Adipocyte (in vitro differentiated cells): ENCODE measurements around the gene BRF1.
"Not testable (repeated sequence)": the region's sequence is repeated elsewhere in the genome, so short reads cannot be mapped to it uniquely, and the experiment has no call there.

Source experiments
- DNase-seq: peaks from one replicate; pipeline ENCODE4 v3.0.0-alpha.2; 2015; ENCODE audit warnings: low read depth
- H3K27me3 ChIP-seq: replicated peaks from 2 replicates; pipeline ENCODE4 v1.7.0; 2013; ENCODE audit warnings: mild to moderate bottlenecking, low read length, moderate library complexity; ENCODE audit not compliant: control insufficient read depth, insufficient read depth
- H3K36me3 ChIP-seq: 2 replicates; pipeline ENCODE4 v1.7.0; 2013; ENCODE audit warnings: low read length, mild to moderate bottlenecking, moderate library complexity; ENCODE audit not compliant: control insufficient read depth, insufficient read depth, severe bottlenecking
- H3K4me1 ChIP-seq: 2 replicates; pipeline ENCODE4 v1.7.0; 2013; ENCODE audit warnings: mild to moderate bottlenecking, low read length, moderate library complexity; ENCODE audit not compliant: control insufficient read depth, insufficient read depth
- H3K4me3 ChIP-seq: 2 replicates; pipeline ENCODE4 v1.7.0; 2013; ENCODE audit warnings: mild to moderate bottlenecking, low read length, moderate library complexity
- H3K9ac ChIP-seq: 2 replicates; pipeline ENCODE4 v1.7.0; 2013; ENCODE audit warnings: mild to moderate bottlenecking, low read length, moderate library complexity
- H3K9me3 ChIP-seq: 2 replicates; pipeline ENCODE4 v1.7.0; 2013; ENCODE audit warnings: mild to moderate bottlenecking, low read length, moderate library complexity; ENCODE audit not compliant: control insufficient read depth

The BRF1 gene

GRCh38 chr14:105329411-105330150, 28.8 kb upstream of the BRF1 start:
- Histone ChIP-seq H3K9me3 (no peaks in the 10 kb centered on the region), H3K36me3 (no peaks in the 10 kb centered on the region), H3K9ac (no peak overlapping the region), H3K4me3 (no peak overlapping the region), H3K27me3 (no peaks in the 10 kb centered on the region), H3K4me1 (peaks cover 4% of the 10 kb centered on the region)
- no peak for DNase-seq

- Histone ChIP-seq H3K9ac (no peak overlapping the region), H3K36me3 (no peaks in the 10 kb centered on the region), H3K4me1 (peaks cover 4% of the 10 kb centered on the region), H3K9me3 (no peaks in the 10 kb centered on the region), H3K4me3 (no peak overlapping the region), H3K27me3 (no peaks in the 10 kb centered on the region)
- no peak for DNase-seq
Observed at GRCh38 chr14:105328678-105329390, 28.0 kb upstream of the BRF1 start.

DNA sequence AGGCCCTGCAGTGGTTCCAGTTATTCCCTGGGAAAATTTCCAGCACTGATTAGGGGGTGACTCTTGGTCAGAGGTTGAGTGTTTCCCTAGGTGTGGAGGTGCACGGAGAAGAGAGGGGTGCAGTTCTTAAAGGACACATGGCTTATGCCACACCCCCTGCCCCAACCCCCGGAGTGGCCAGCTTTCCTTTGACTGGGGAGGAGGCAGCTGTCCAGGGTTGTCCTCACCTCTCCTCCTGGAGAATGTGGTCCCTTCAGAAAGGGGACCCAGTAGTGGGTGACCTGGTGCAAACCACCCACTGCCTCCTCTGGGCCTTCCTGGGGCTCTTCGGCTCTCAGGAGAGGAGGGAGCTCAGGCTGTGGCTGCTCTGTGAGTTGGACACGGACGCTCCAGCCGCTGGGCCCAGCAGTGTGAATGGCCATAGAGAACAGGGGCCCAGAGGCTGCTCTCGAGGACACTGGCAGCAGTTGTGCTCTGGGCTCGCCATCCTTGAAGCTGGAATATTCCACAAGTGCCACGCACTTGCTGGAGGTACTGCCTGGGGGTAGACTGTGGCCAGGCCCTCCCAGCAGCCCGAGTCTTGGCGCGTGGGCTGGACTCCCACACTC, 27.4 kb upstream of the BRF1 start:
- Histone ChIP-seq H3K4me3 (no peak overlapping the region), H3K36me3 (no peaks in the 10 kb centered on the region), H3K27me3 (no peaks in the 10 kb centered on the region), H3K9me3 (no peaks in the 10 kb centered on the region), H3K9ac (no peak overlapping the region), H3K4me1 (peaks cover 4% of the 10 kb centered on the region)
- no peak for DNase-seq

DNA sequence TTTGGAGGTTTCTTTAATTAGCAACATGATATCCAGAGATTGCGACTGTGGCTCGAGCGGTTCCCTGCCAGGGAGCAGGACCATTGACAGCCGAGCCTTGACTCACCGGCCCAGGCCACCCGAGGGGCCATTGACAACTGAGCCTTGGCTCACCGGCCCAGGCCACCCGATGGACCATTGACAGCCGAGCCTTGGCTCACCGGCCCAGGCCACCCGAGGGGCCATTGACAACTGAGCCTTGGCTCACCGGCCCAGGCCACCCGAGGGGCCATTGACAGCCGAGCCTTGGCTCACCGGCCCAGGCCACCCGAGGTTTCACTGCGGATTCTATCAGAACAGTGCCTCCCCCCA, 26.9 kb upstream of the BRF1 start:
- H3K4me3 ChIP-seq, H3K4me1 ChIP-seq, H3K36me3 ChIP-seq, H3K9ac ChIP-seq, H3K27me3 ChIP-seq, DNase-seq, H3K9me3 ChIP-seq: not testable (repeated sequence)

DNA sequence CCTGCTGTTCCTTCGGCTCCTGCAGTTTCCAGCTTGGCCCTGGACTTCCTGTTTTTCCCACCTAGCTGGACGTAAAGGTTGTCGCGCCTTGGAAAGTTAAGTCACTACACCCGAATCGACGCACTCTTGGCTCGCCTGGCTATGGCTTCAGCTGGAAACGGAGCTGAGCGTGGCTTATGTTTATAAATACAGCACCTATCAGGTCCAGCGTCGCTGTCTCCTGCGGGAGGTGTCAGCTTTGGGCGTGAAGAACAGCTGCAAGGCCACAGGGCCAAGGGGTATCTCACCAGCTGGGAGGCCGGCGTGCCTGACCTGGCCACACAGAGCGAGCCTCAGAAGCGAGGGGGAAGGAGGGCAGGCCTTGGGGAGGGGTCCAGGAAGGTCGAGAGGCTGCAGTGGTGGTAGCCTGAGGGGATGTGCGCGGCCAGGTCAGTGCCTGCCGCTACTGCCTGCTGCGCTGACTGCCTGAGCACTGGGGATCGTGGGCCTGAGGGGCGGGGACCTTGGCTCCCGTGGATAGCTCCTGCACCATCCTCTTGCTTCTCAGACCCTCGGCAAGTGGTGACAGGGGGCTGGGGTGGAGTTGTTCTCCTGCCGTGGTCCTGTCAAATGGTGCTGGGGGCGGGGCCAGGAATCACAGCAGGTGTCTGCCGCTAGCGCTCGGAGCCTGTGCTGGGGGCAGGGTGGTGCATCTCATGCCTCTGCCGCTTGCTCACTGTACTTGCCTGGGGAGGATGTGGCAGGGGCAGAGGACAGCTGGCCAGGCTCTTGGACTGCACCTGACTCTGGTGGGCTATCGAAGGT, 26.3 kb upstream of the BRF1 start:
- H3K4me3 ChIP-seq, result no peak overlapping the region
- no peaks in the 10 kb centered on the region for H3K27me3 ChIP-seq
- no peak overlapping the region for H3K9ac ChIP-seq
- H3K4me1 ChIP-seq, result peaks cover 4% of the 10 kb centered on the region
- no peak for DNase-seq
- H3K9me3 ChIP-seq, result no peaks in the 10 kb centered on the region
- H3K36me3 ChIP-seq, result no peaks in the 10 kb centered on the region

DNA sequence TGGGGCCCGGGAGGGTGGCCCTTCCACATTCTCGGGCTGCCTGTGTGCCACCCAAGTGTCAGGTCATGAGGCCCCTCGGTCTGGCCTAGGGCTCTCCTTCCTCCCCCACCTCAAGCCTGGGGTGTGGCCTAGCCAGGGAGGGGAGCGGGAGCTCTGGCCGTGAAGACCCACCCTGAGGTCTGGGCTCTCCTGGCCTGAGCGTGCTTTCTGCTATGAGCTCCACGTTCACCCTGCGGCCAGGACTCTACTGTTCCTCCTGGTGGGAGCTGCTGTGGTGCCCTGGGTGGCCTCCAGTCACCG, 25.7 kb upstream of the BRF1 start:
- Histone ChIP-seq H3K27me3 (no peaks in the 10 kb centered on the region), H3K9me3 (no peaks in the 10 kb centered on the region), H3K36me3 (no peaks in the 10 kb centered on the region), H3K4me3 (no peak overlapping the region), H3K9ac (no peak overlapping the region), H3K4me1 (peaks cover 4% of the 10 kb centered on the region)
- no peak for DNase-seq

DNA sequence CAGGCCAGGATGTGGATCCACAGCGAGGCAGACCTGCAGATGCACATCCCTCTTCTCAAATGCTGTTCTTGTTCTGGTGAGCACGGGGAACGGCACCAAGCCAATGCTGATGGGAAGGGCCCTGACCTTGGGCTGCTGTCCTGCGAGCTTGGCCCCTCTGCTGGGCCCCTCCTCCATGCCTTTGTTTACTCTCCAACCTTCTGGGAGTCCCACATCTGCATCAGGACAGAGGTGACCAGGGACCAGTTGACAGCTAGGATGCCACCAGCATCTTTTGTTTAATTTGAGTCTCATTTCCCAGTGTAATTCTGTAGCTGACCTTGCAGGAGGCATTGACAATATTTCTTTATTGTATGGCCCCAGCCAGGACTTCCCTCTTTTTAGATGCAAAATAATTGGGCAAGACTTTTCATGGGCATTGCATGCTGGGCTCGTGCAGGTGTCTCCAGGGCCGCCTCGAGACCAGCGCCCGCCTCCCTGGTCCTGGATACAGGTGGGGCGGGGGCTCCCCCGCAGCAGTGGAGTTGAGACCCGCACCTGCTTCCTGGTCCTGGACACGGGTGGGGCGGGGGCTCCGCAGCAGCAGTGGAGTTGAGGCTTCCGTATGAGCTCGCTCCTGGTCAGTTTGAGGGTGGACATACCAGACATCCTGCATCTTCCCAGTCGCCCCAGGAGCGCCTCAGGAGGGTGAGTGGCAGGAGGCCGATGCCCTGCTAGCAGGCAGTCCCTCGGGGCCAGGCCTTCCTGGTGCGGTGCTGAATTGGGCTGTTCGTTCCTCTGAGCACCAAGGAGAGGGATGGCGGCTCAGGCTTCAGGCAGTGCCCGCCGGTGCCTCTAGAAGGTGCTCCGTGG, 25.1 kb upstream of the BRF1 start:
- Histone ChIP-seq H3K4me1 (peaks cover 4% of the 10 kb centered on the region), H3K9ac (no peak overlapping the region), H3K36me3 (no peaks in the 10 kb centered on the region), H3K9me3 (no peaks in the 10 kb centered on the region), H3K27me3 (no peaks in the 10 kb centered on the region), H3K4me3 (no peak overlapping the region)
- DNase-seq, result no peak

DNA sequence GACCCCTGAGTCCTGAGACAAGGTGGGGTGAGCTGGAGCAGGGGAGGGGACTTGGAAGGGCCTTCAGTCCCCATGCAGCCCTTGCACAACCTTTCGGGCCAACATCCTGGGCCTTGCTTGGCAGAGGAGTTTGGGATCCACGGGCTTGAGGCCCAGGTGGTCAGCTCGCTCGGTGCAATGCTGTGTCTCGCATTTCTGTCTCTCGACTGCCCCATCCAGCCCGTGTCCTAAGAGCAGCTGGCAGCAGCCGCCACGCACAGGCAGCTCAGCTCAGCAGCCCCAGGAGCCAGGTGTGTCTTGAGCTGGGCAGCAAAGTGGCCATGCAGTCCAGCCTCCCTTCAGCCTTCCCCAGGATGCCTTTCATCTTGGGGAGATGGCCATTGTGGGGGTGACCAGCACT, 24.5 kb upstream of the BRF1 start:
- H3K4me1 ChIP-seq, result no peaks in the 10 kb centered on the region
- no peaks in the 10 kb centered on the region for H3K36me3 ChIP-seq
- H3K4me3 ChIP-seq, result no peak overlapping the region
- H3K27me3 ChIP-seq, result no peaks in the 10 kb centered on the region
- H3K9ac ChIP-seq, result no peak overlapping the region
- H3K9me3 ChIP-seq, result no peaks in the 10 kb centered on the region
- DNase-seq, result no peak

DNA sequence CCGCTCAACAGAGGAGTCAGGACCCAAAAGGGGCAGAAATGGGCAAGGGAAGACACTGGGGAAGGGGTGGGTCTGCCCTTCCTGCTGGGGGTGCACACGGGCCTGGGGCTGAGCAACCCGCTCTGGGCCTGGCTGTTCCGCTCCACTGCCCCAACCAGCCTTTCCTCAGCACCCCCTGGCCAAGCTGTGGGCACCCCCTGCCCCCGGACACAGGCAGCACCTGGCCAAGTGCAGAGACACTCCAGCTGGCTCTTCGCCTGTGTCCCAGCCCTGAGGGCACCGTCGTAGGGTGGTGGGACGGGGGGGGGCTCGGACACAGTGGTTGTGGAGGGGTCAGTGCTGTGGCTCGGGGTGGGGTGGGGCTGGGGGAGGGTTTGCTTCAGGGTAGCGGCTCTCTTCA, 24.1 kb upstream of the BRF1 start:
- Histone ChIP-seq H3K4me1 (no peaks in the 10 kb centered on the region), H3K4me3 (no peak overlapping the region), H3K36me3 (no peaks in the 10 kb centered on the region), H3K27me3 (no peaks in the 10 kb centered on the region), H3K9ac (no peak overlapping the region), H3K9me3 (no peaks in the 10 kb centered on the region)
- DNase-seq, result no peak

DNA sequence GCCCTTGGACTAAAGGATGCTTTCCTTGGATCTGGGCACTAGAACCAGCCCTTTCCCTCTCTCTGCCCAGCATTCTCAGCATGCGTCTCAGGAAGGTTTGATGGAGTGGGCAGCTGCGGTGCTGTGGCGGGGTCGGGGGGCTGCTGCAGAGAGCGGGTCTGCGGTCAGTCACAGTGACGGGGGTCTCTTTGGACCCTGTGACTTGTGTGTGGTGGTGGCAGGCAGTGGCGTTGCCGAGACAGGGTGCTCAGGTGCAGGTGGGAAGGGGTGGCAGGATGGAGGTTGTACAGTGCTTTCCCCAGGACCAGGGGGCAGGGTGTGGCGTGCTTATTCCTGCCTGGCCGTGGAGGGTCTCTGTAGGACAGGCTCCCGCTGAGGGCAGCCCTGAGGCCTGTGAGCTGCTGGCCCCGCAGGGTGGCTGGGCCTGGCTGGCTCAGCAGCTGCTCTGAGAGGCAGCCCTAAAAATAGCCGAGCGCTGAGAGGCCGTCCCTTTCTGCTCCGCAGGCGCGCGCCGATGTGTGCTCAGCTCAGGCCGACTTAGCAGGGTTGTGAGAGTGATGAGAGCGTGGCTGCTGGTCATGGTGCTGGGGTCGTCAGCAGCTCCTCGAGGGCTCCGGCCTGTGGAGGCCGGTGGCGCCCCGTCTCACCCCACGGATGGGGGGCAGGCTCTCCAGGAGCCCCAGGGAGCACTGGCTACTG, 23.4 kb upstream of the BRF1 start:
- no peak overlapping the region for H3K9ac ChIP-seq
- H3K9me3 ChIP-seq, result no peaks in the 10 kb centered on the region
- no peak for DNase-seq
- H3K27me3 ChIP-seq, result no peaks in the 10 kb centered on the region
- no peak overlapping the region for H3K4me3 ChIP-seq
- H3K4me1 ChIP-seq, result no peaks in the 10 kb centered on the region
- H3K36me3 ChIP-seq, result no peaks in the 10 kb centered on the region
